Smooth muscle cell of the coronary artery (primary cell): ENCODE measurements around the gene CSF2. TPM values are rescaled to one million over a fixed set of nuclear protein-coding genes. Genes with fewer than 3 reads are reported as not detected.

Source experiments
- total RNA-seq: library from RNA; depleted of rRNA; stranded (reverse); fragments of >200 nt; gene quantifications from 2 replicates; pipeline ENCODE4 v1.2.3, GENCODE V29; 2014; ENCODE audit warnings: low replicate concordance

Gene CSF2
- total RNA-seq: not detected in 2 replicates

GRCh38 chr5:132073231-132074013, at the start of gene CSF2:
Gene CSF2, plus strand, starts transcription at chr5:132073789. Its CDS starts 35 bp downstream, at chr5:132073824.

GRCh38 chr5:132060501-132061161, 13.0 kb upstream of the CSF2 start, which contains the start of gene IL3:
Gene IL3, plus strand, starts transcription at chr5:132060655. Its CDS starts 52 bp downstream, at chr5:132060707.

Other genes with a start within 250 kb of the CSF2 start
- not detected in 2 replicates for gene MEIKIN, start 128.1 kb upstream of the CSF2 start, total RNA-seq
- 0.12 TPM in 1 of 2 replicates, not detected in the other for gene ACSL6, start 62.1 kb upstream of the CSF2 start, total RNA-seq
- not detected in 2 replicates for gene IL3, start 13.1 kb upstream of the CSF2 start, total RNA-seq
- 256 and 317 TPM in 2 replicates for gene P4HA2, start 154.1 kb downstream of the CSF2 start, total RNA-seq
- 17.3 and 34.6 TPM in 2 replicates for gene PDLIM4, start 183.9 kb downstream of the CSF2 start, total RNA-seq
- 1.5 and 3.8 TPM in 2 replicates for gene SLC22A4, start 220.6 kb downstream of the CSF2 start, total RNA-seq